ENCODE data around the gene EFCAB6.

Gene EFCAB6

GRCh38 chr22:43555561-43556515 lies 256.3 kb downstream of the EFCAB6 start:
- H3K9me3 ChIP-seq (ENCODE audit: control insufficient read depth in 1 of 2, low read length in 2 of 2): no peaks in the 10 kb centered on the region
- H3K27me3 ChIP-seq (ENCODE audit: control insufficient read depth in 1 of 2, insufficient read depth in 2 of 2, low read length in 2 of 2): no peaks in the 10 kb centered on the region
- no peak overlapping the region for H3K27ac ChIP-seq (ENCODE audit: low read depth, low read length)
- H3K4me1 ChIP-seq (ENCODE audit: control insufficient read depth in 1 of 2, insufficient read depth in 2 of 2, low read length in 2 of 2): no peaks in the 10 kb centered on the region
- no peak overlapping the region for H3K4me3 ChIP-seq (ENCODE audit: low read depth in 1 of 2, low read length in 2 of 2)
- H3K36me3 ChIP-seq (ENCODE audit: control insufficient read depth in 1 of 2, insufficient read depth in 2 of 2, low read length in 2 of 2): no peaks in the 10 kb centered on the region
- H3K9ac ChIP-seq (ENCODE audit: low read depth in 1 of 2, low read length in 2 of 2): no peak overlapping the region

GRCh38 chr22:43554694-43555365 lies 257.3 kb downstream of the EFCAB6 start:
- Histone ChIP-seq H3K36me3 (ENCODE audit: control insufficient read depth in 1 of 2, insufficient read depth in 2 of 2, low read length in 2 of 2) (no peaks in the 10 kb centered on the region), H3K4me1 (ENCODE audit: control insufficient read depth in 1 of 2, insufficient read depth in 2 of 2, low read length in 2 of 2) (no peaks in the 10 kb centered on the region), H3K27ac (ENCODE audit: low read depth, low read length) (no peak overlapping the region), H3K9ac (ENCODE audit: low read depth in 1 of 2, low read length in 2 of 2) (no peak overlapping the region), H3K9me3 (ENCODE audit: control insufficient read depth in 1 of 2, low read length in 2 of 2) (no peaks in the 10 kb centered on the region), H3K4me3 (ENCODE audit: low read depth in 1 of 2, low read length in 2 of 2) (no peak overlapping the region), H3K27me3 (ENCODE audit: control insufficient read depth in 1 of 2, insufficient read depth in 2 of 2, low read length in 2 of 2) (no peaks in the 10 kb centered on the region)

DNA sequence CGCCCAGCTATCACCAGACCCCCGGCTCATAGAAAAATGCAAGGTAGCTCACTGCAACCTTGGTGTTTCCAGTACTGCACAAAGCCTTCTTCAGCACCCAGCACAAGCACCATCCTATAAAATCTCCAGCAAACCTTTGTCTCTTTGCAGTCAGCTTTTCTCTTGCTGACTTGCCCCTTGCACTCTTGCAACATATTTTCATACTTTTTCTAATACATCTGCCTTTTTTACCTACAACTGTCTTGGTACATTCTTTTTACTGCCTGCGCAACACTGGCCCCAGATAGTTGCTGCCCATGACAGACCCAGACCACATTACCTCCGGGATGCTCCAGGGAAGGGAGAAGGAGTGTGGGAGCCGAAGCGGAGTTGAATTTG lies 257.9 kb downstream of the EFCAB6 start:
- H3K9ac ChIP-seq (ENCODE audit: low read depth in 1 of 2, low read length in 2 of 2): no peak overlapping the region
- no peaks in the 10 kb centered on the region for H3K9me3 ChIP-seq (ENCODE audit: control insufficient read depth in 1 of 2, low read length in 2 of 2)
- no peaks in the 10 kb centered on the region for H3K27me3 ChIP-seq (ENCODE audit: control insufficient read depth in 1 of 2, insufficient read depth in 2 of 2, low read length in 2 of 2)
- no peaks in the 10 kb centered on the region for H3K36me3 ChIP-seq (ENCODE audit: control insufficient read depth in 1 of 2, insufficient read depth in 2 of 2, low read length in 2 of 2)
- no peak overlapping the region for H3K27ac ChIP-seq (ENCODE audit: low read depth, low read length)
- no peak overlapping the region for H3K4me3 ChIP-seq (ENCODE audit: low read depth in 1 of 2, low read length in 2 of 2)
- H3K4me1 ChIP-seq (ENCODE audit: control insufficient read depth in 1 of 2, insufficient read depth in 2 of 2, low read length in 2 of 2): no peaks in the 10 kb centered on the region

DNA sequence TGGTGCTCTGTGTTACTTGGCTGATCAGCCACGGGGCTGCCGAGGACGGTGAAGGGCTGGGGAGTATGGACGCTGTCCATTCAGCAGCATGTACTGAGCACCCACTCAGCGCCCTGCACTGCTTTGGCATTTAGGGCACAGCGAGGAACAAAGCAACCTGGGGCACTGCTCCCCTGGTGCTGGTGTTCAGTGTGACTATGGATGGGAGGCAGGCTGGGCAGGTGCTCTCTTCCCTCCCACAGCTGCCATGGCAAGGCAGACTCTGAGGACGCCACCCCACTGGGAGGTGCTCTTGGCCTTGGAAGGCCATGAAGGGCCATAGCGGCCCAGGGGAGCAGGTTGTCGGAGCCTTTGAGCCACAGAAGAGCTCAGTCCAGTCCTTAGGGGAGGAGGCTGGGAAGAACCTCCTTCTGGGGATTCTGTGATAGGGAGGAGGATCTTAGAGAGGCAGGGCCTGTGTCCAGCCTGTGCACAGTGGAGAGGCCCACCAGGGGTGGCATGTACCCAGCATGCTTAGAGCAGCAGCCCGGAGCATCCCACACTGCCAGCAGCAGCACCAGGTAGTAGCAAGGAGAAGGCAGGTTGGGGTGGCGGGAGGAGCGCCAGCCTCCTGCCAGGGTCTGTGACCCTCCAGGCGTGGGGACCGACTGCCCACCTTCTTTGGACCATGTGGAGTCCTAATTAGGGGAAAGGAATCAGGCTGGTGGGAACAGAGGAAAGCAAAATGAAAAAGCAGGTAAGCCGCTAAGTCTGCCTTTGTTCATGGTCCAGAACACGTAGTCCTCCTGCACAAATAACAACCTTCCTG lies 258.4 kb downstream of the EFCAB6 start:
- Histone ChIP-seq H3K27me3 (ENCODE audit: control insufficient read depth in 1 of 2, insufficient read depth in 2 of 2, low read length in 2 of 2) (no peaks in the 10 kb centered on the region), H3K4me1 (ENCODE audit: control insufficient read depth in 1 of 2, insufficient read depth in 2 of 2, low read length in 2 of 2) (no peaks in the 10 kb centered on the region), H3K36me3 (ENCODE audit: control insufficient read depth in 1 of 2, insufficient read depth in 2 of 2, low read length in 2 of 2) (no peaks in the 10 kb centered on the region), H3K27ac (ENCODE audit: low read depth, low read length) (no peak overlapping the region), H3K9me3 (ENCODE audit: control insufficient read depth in 1 of 2, low read length in 2 of 2) (no peaks in the 10 kb centered on the region), H3K4me3 (ENCODE audit: low read depth in 1 of 2, low read length in 2 of 2) (no peak overlapping the region), H3K9ac (ENCODE audit: low read depth in 1 of 2, low read length in 2 of 2) (no peak overlapping the region)

- no peaks in the 10 kb centered on the region for H3K4me1 ChIP-seq (ENCODE audit: control insufficient read depth in 1 of 2, insufficient read depth in 2 of 2, low read length in 2 of 2)
These were observed 261.4 kb downstream of the EFCAB6 start for GRCh38 chr22:43550672-43551071.

DNA sequence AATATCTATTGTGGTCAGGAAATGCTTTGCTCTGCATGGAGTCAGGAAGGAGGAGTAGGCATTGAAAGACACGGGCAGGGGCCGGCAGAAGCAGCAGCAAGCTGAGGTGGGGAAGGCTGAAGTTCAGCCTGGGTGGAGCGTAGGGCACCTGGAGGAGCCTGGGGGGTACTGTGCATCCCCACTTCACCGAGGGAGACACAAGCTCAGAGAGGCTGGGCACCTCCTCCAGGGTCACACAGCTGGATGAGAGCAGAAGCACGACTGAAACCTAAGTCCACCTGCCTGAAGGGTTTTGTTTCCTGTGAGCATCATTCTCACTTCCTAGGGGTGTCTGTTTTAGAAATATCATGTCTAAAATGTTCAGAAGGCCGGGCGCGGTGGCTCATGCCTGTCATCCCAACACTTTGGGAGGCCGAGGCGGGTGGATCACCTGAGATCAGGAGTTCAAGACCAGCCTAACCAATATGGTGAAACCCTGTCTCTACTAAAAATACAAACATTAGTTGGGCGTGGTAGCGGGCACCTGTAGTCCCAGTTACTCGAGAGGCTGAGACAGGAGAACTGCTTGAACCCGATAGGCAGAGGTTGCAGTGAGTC lies 262.0 kb downstream of the EFCAB6 start:
- Histone ChIP-seq H3K27ac (ENCODE audit: low read depth, low read length) (no peak overlapping the region), H3K4me1 (ENCODE audit: control insufficient read depth in 1 of 2, insufficient read depth in 2 of 2, low read length in 2 of 2) (no peaks in the 10 kb centered on the region), H3K36me3 (ENCODE audit: control insufficient read depth in 1 of 2, insufficient read depth in 2 of 2, low read length in 2 of 2) (no peaks in the 10 kb centered on the region), H3K9ac (ENCODE audit: low read depth in 1 of 2, low read length in 2 of 2) (no peak overlapping the region), H3K27me3 (ENCODE audit: control insufficient read depth in 1 of 2, insufficient read depth in 2 of 2, low read length in 2 of 2) (no peaks in the 10 kb centered on the region), H3K4me3 (ENCODE audit: low read depth in 1 of 2, low read length in 2 of 2) (no peak overlapping the region), H3K9me3 (ENCODE audit: control insufficient read depth in 1 of 2, low read length in 2 of 2) (no peaks in the 10 kb centered on the region)

More at GRCh38 chr22:43550672-43551071, 261.4 kb downstream of the EFCAB6 start:
- Histone ChIP-seq H3K36me3 (ENCODE audit: control insufficient read depth in 1 of 2, insufficient read depth in 2 of 2, low read length in 2 of 2) (no peaks in the 10 kb centered on the region), H3K9me3 (ENCODE audit: control insufficient read depth in 1 of 2, low read length in 2 of 2) (no peaks in the 10 kb centered on the region), H3K27me3 (ENCODE audit: control insufficient read depth in 1 of 2, insufficient read depth in 2 of 2, low read length in 2 of 2) (no peaks in the 10 kb centered on the region), H3K4me3 (ENCODE audit: low read depth in 1 of 2, low read length in 2 of 2) (no peak overlapping the region), H3K27ac (ENCODE audit: low read depth, low read length) (no peak overlapping the region), H3K9ac (ENCODE audit: low read depth in 1 of 2, low read length in 2 of 2) (no peak overlapping the region)

DNA sequence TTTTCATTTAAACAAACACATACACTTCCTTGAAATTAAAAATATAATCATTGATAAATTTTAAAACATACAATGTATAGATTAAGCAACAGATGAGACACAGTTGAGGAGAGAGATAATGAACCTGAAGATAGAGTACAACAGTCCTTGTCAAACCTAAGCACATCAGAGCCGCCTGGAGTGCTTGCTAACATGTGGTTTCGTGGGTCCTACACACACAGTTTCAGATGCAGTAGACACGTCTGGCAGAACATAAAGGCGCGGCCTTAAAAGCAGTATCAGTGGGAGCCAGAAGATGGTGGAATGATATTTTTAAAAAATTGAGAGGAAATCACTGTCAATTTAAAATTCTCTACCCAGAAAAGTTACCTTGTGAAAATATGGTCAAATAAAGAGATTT lies 265.9 kb downstream of the EFCAB6 start:
- H3K36me3 ChIP-seq (ENCODE audit: control insufficient read depth in 1 of 2, insufficient read depth in 2 of 2, low read length in 2 of 2): no peaks in the 10 kb centered on the region
- H3K27ac ChIP-seq (ENCODE audit: low read depth, low read length): no peak overlapping the region
- no peaks in the 10 kb centered on the region for H3K9me3 ChIP-seq (ENCODE audit: control insufficient read depth in 1 of 2, low read length in 2 of 2)
- H3K9ac ChIP-seq (ENCODE audit: low read depth in 1 of 2, low read length in 2 of 2): no peak overlapping the region
- H3K4me3 ChIP-seq (ENCODE audit: low read depth in 1 of 2, low read length in 2 of 2): no peak overlapping the region
- H3K27me3 ChIP-seq (ENCODE audit: control insufficient read depth in 1 of 2, insufficient read depth in 2 of 2, low read length in 2 of 2): no peaks in the 10 kb centered on the region
- H3K4me1 ChIP-seq (ENCODE audit: control insufficient read depth in 1 of 2, insufficient read depth in 2 of 2, low read length in 2 of 2): no peaks in the 10 kb centered on the region

DNA sequence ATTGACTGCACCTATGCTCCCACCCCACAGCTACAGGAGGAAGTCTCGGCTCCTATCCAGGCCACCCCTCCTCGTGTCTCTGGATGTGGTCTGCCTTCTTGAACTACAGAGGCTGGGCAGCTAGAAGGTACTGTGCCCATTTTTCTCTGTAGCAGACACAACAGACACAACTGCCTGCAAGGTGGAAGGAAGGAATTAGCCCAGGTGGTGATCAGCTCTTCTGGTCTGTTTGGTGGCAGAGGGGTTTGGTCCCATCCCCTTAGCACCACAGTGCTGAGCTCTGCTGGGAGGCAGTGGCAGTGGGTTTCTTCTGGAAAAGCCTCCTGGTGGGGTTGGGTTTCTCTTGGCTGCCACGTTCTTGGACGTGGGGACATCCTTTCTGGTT lies 267.8 kb downstream of the EFCAB6 start:
- Histone ChIP-seq H3K4me3 (ENCODE audit: low read depth in 1 of 2, low read length in 2 of 2) (no peak overlapping the region), H3K27me3 (ENCODE audit: control insufficient read depth in 1 of 2, insufficient read depth in 2 of 2, low read length in 2 of 2) (no peaks in the 10 kb centered on the region), H3K9ac (ENCODE audit: low read depth in 1 of 2, low read length in 2 of 2) (no peak overlapping the region), H3K9me3 (ENCODE audit: control insufficient read depth in 1 of 2, low read length in 2 of 2) (no peaks in the 10 kb centered on the region), H3K27ac (ENCODE audit: low read depth, low read length) (no peak overlapping the region), H3K4me1 (ENCODE audit: control insufficient read depth in 1 of 2, insufficient read depth in 2 of 2, low read length in 2 of 2) (no peaks in the 10 kb centered on the region), H3K36me3 (ENCODE audit: control insufficient read depth in 1 of 2, insufficient read depth in 2 of 2, low read length in 2 of 2) (no peaks in the 10 kb centered on the region)

DNA sequence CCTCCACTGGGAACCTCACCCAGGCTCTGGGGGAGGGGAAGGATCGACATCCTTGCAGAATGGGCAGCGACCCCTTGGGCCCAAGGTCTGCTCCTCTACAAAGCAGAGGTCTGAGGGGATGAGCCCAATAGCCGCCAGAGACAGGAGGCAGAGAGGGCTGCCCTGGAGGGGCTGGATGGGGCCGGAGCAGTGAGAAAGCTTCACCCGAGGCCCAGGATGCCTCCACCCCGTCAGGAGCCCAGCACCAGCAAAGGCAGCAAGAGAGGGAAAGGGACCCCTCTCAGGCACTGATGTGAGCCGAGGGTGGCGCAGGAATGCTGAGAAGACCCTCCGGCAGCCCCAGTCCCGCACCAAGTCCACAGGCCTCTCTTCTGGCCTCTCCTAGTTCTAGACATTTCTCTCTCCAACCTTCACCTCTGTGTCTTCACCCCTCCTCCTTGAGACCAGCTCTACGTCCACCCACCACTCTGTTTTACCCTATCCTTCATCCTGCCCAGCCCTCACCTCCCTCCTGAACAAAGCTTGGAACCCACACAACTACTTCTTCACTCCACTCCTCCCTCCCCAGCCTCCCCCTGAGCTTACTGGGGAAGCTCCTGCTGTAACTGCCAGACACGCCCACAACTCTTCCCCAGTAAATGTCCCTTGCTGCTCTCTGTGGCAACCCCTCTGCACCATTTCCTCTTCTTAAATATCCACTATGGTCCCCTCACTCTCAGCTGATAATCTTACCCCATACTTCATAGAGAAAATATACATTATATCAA lies 268.4 kb downstream of the EFCAB6 start:
- H3K27ac ChIP-seq (ENCODE audit: low read depth, low read length): no peak overlapping the region
- no peak overlapping the region for H3K4me3 ChIP-seq (ENCODE audit: low read depth in 1 of 2, low read length in 2 of 2)
- H3K27me3 ChIP-seq (ENCODE audit: control insufficient read depth in 1 of 2, insufficient read depth in 2 of 2, low read length in 2 of 2): no peaks in the 10 kb centered on the region
- H3K9ac ChIP-seq (ENCODE audit: low read depth in 1 of 2, low read length in 2 of 2): no peak overlapping the region
- no peaks in the 10 kb centered on the region for H3K4me1 ChIP-seq (ENCODE audit: control insufficient read depth in 1 of 2, insufficient read depth in 2 of 2, low read length in 2 of 2)
- no peaks in the 10 kb centered on the region for H3K36me3 ChIP-seq (ENCODE audit: control insufficient read depth in 1 of 2, insufficient read depth in 2 of 2, low read length in 2 of 2)
- H3K9me3 ChIP-seq (ENCODE audit: control insufficient read depth in 1 of 2, low read length in 2 of 2): no peaks in the 10 kb centered on the region
